Smooth muscle cell (in vitro differentiated cells): ENCODE data around the gene PHYHD1. TPM values are rescaled to one million over a fixed set of nuclear protein-coding genes. Genes with fewer than 3 reads are reported as not detected.
A peak's percentile ranks its signal among the peaks of the same experiment; 100 is the strongest.

ENCODE experiments used
- DNase-seq: peaks from one replicate; lab custom pipeline; 2025; ENCODE audit not compliant: unreplicated experiment; lab: John Stamatoyannopoulos, UW
- H2AFZ ChIP-seq: fragments of 200-600 bp; sonication (generic); 2 replicates; pipeline ENCODE4 v1.6.0; 2016; ENCODE audit warnings: antibody characterized with exemption, low read depth, mild to moderate bottlenecking
- H3F3A ChIP-seq: fragments of 200-600 bp; sonication (generic); 2 replicates; pipeline ENCODE4 v1.6.0; 2017; ENCODE audit warnings: antibody characterized with exemption, low read depth
- H3K27ac ChIP-seq: fragments of 200-600 bp; sonication (generic); 2 replicates; pipeline ENCODE4 v1.5.1; 2016; ENCODE audit warnings: low read depth, mild to moderate bottlenecking
- H3K27me3 ChIP-seq: fragments of 200-600 bp; sonication (generic); 2 replicates; pipeline ENCODE4 v1.6.1; 2016; ENCODE audit warnings: low read depth, mild to moderate bottlenecking
- H3K36me3 ChIP-seq: fragments of 200-600 bp; sonication (generic); 2 replicates; pipeline ENCODE4 v1.5.1; 2016; ENCODE audit warnings: low read depth
- H3K4me1 ChIP-seq: fragments of 200-600 bp; sonication (generic); 2 replicates; pipeline ENCODE4 v1.5.1; 2016; ENCODE audit warnings: low read depth
- H3K4me2 ChIP-seq: fragments of 200-600 bp; sonication (generic); 2 replicates; pipeline ENCODE4 v1.6.0; 2016; ENCODE audit warnings: mild to moderate bottlenecking
- H3K4me3 ChIP-seq: fragments of 200-600 bp; sonication (generic); 2 replicates; pipeline ENCODE4 v1.5.1; 2016; ENCODE audit warnings: mild to moderate bottlenecking
- H3K79me2 ChIP-seq: fragments of 200-600 bp; sonication (generic); 2 replicates; pipeline ENCODE4 v1.6.0; 2016; ENCODE audit warnings: low read depth, mild to moderate bottlenecking
- H3K9ac ChIP-seq: fragments of 200-600 bp; sonication (generic); 2 replicates; pipeline ENCODE4 v1.6.0; 2016; ENCODE audit warnings: low read depth
- H3K9me3 ChIP-seq: fragments of 200-600 bp; sonication (generic); replicated peaks from 2 replicates; pipeline ENCODE4 v1.5.1; 2016; ENCODE audit warnings: low read depth
- H4K20me1 ChIP-seq: fragments of 200-600 bp; sonication (generic); 2 replicates; pipeline ENCODE4 v1.6.0; 2016; ENCODE audit warnings: low read depth
- CTCF ChIP-seq: fragments of 200-600 bp; sonication (generic); IDR thresholded peaks from 2 replicates; pipeline ENCODE4 v1.5.1; 2017; ENCODE audit warnings: borderline replicate concordance, mild to moderate bottlenecking, antibody characterized with exemption; ENCODE audit not compliant: insufficient read depth, poor library complexity, severe bottlenecking
- WGBS: methylation state at CpG from one replicate; pipeline ENCODE4 v1.1.7; 2016; ENCODE audit warnings: low lambda C conversion rate; 5-methylcytosine and 5-hydroxymethylcytosine counted together
- polyA plus RNA-seq: library from polyadenylated mRNA; unstranded; fragments of >200 nt; fragmentation: Nextera tagmentation; extraction: Ambion mirVana; gene quantifications from 2 replicates; pipeline ENCODE4 v1.2.1, GENCODE V29; 2016
- total RNA-seq: library from RNA; depleted of rRNA; stranded (reverse); fragments of >200 nt; gene quantifications from 2 replicates; pipeline ENCODE4 v1.2.3, GENCODE V29; 2014

PHYHD1 gene
- total and polyA plus RNA-seq, 2 experiments from 2014 or later, result 7.3 to 37.6 TPM

- no peaks in the 10 kb centered on the region for H3F3A ChIP-seq
- H3K27ac ChIP-seq, result no peak overlapping the region
- no peaks in the 10 kb centered on the region for H3K79me2 ChIP-seq
- TF ChIP-seq CTCF, result no peak
- H3K9me3 ChIP-seq, result no peaks in the 10 kb centered on the region
- H3K4me2 ChIP-seq, result no peak overlapping the region
- peaks cover 28% of the 10 kb centered on the region for H3K36me3 ChIP-seq
- H4K20me1 ChIP-seq, result no peaks in the 10 kb centered on the region
- no peak overlapping the region for H3K4me3 ChIP-seq
- no peaks in the 10 kb centered on the region for H3K27me3 ChIP-seq
- 91% methylated on average over 5 of the region's 5 CpGs for WGBS
- H2AFZ ChIP-seq, result no peak overlapping the region
- H3K9ac ChIP-seq, result no peak overlapping the region
- DNase-seq, result no peak
- H3K4me1 ChIP-seq, result no peaks in the 10 kb centered on the region
Observed at GRCh38 chr9:128986671-128987070, 65.9 kb downstream of the PHYHD1 start.

GRCh38 chr9:128987805-128988204 is 67.0 kb downstream of the PHYHD1 start:
- Histone ChIP-seq H2AFZ (no peak overlapping the region), H3K79me2 (no peaks in the 10 kb centered on the region), H3K4me3 (no peak overlapping the region), H3K9ac (no peak overlapping the region), H3K27ac (peak overlapping the region; percentile 27), H3K36me3 (peaks cover 25% of the 10 kb centered on the region), H4K20me1 (no peaks in the 10 kb centered on the region), H3K4me2 (no peak overlapping the region), H3K27me3 (no peaks in the 10 kb centered on the region), H3K4me1 (no peaks in the 10 kb centered on the region), H3F3A (no peaks in the 10 kb centered on the region), H3K9me3 (no peaks in the 10 kb centered on the region)
- TF ChIP-seq CTCF, result no peak
- 84% methylated on average over 5 of the region's 5 CpGs for WGBS
- DNase-seq, result no peak

Other genes with a start within 250 kb of the PHYHD1 start
- 262 and 380 TPM in 2 replicates for gene SET, start 231.8 kb upstream of the PHYHD1 start, total RNA-seq
- gene SET, start 231.8 kb upstream of the PHYHD1 start, polyA plus RNA-seq, result 162 and 197 TPM in 2 replicates
- 0.63 and 1.4 TPM in 2 replicates for gene PKN3, start 218.5 kb upstream of the PHYHD1 start, total RNA-seq
- 1.5 and 2.2 TPM in 2 replicates for gene PKN3, start 218.5 kb upstream of the PHYHD1 start, polyA plus RNA-seq
- gene ZDHHC12, start 196.9 kb upstream of the PHYHD1 start, total RNA-seq, result 19.9 and 20.8 TPM in 2 replicates
- gene ZDHHC12, start 196.9 kb upstream of the PHYHD1 start, polyA plus RNA-seq, result 31.3 and 49.0 TPM in 2 replicates
- gene ZER1, start 149.1 kb upstream of the PHYHD1 start, total RNA-seq, result 35.1 and 38.4 TPM in 2 replicates
- 30.6 and 34.6 TPM in 2 replicates for gene ZER1, start 149.1 kb upstream of the PHYHD1 start, polyA plus RNA-seq
- gene TBC1D13, start 133.7 kb upstream of the PHYHD1 start, total RNA-seq, result 7.6 and 25.5 TPM in 2 replicates
- 27.4 and 29.3 TPM in 2 replicates for gene TBC1D13, start 133.7 kb upstream of the PHYHD1 start, polyA plus RNA-seq
- gene ENDOG, start 102.5 kb upstream of the PHYHD1 start, total RNA-seq, result 10.8 and 18.4 TPM in 2 replicates
- gene ENDOG, start 102.5 kb upstream of the PHYHD1 start, polyA plus RNA-seq, result 30.5 and 35.1 TPM in 2 replicates
- gene SPOUT1, start 91.2 kb upstream of the PHYHD1 start, total RNA-seq, result 6.2 and 8.7 TPM in 2 replicates
- 44.8 and 50.4 TPM in 2 replicates for gene SPOUT1, start 91.2 kb upstream of the PHYHD1 start, polyA plus RNA-seq
- gene KYAT1, start 39.0 kb upstream of the PHYHD1 start, total RNA-seq, result 3.1 and 10.2 TPM in 2 replicates
- 7.7 and 9.3 TPM in 2 replicates for gene KYAT1, start 39.0 kb upstream of the PHYHD1 start, polyA plus RNA-seq
- 44.9 and 50.1 TPM in 2 replicates for gene LRRC8A, start 38.8 kb upstream of the PHYHD1 start, total RNA-seq
- 48.6 and 58.3 TPM in 2 replicates for gene LRRC8A, start 38.8 kb upstream of the PHYHD1 start, polyA plus RNA-seq
- gene DOLK, start 26.6 kb downstream of the PHYHD1 start, total RNA-seq, result 14.1 and 18.7 TPM in 2 replicates
- 26.2 and 31.3 TPM in 2 replicates for gene DOLK, start 26.6 kb downstream of the PHYHD1 start, polyA plus RNA-seq
- 40.9 and 45.8 TPM in 2 replicates for gene NUP188, start 26.7 kb downstream of the PHYHD1 start, total RNA-seq
- gene NUP188, start 26.7 kb downstream of the PHYHD1 start, polyA plus RNA-seq, result 27.5 and 31.9 TPM in 2 replicates
- gene SH3GLB2, start 107.3 kb downstream of the PHYHD1 start, total RNA-seq, result 25.9 and 44.8 TPM in 2 replicates
- gene SH3GLB2, start 107.3 kb downstream of the PHYHD1 start, polyA plus RNA-seq, result 31.9 and 94.9 TPM in 2 replicates
- gene MIGA2, start 115.6 kb downstream of the PHYHD1 start, total RNA-seq, result 17.8 and 21.6 TPM in 2 replicates
- 18.1 and 21.5 TPM in 2 replicates for gene MIGA2, start 115.6 kb downstream of the PHYHD1 start, polyA plus RNA-seq
- gene DOLPP1, start 160.1 kb downstream of the PHYHD1 start, total RNA-seq, result 14.4 and 18.1 TPM in 2 replicates
- 17.8 and 21.5 TPM in 2 replicates for gene DOLPP1, start 160.1 kb downstream of the PHYHD1 start, polyA plus RNA-seq
- gene CRAT, start 189.8 kb downstream of the PHYHD1 start, total RNA-seq, result 20.0 and 24.3 TPM in 2 replicates
- gene CRAT, start 189.8 kb downstream of the PHYHD1 start, polyA plus RNA-seq, result 38.4 and 52.3 TPM in 2 replicates
- 78.2 and 119 TPM in 2 replicates for gene PTPA, start 190.4 kb downstream of the PHYHD1 start, total RNA-seq
- 88.7 and 94.9 TPM in 2 replicates for gene PTPA, start 190.4 kb downstream of the PHYHD1 start, polyA plus RNA-seq